HG03442 (cell line): ENCODE measurements around the gene ZSCAN26.
"Not testable (repeated sequence)": the region's sequence is repeated elsewhere in the genome, so short reads cannot be mapped to it uniquely, and the experiment has no call there.

Experiments used
- ATAC-seq: cut with Tn5 transposase; IDR thresholded peaks from one replicate; pipeline ENCODE4 v1.9.1; 2021; ENCODE audit warnings: mild to moderate bottlenecking, moderate library complexity; ENCODE audit not compliant: unreplicated experiment

Gene ZSCAN26

DNA sequence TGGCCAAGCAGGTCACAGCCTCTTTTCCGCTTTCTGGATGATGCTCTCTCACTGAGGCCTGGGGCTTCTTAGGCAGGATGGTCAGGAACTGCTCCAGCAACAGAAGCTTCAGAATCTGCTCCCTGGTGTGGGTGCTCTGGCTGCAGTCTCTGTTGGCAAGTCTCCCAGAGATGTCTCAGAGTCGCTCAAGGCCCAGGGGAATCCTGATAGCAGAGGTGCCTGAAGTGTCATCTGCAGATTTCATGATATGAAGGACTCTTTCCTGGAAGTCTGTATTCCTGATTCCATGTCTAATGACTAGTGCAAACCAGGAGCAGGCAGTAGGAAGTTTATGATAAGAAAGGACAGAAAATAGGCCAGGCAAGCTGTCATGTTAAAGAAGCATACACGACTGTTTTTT, 48.7 kb downstream of the ZSCAN26 start:
- ATAC-seq, result no peak

- not testable (repeated sequence) for ATAC-seq
These were observed 50.9 kb downstream of the ZSCAN26 start for GRCh38 chr6:28317866-28318265.

GRCh38 chr6:28322661-28323060, 55.7 kb downstream of the ZSCAN26 start:
- no peak for ATAC-seq

DNA sequence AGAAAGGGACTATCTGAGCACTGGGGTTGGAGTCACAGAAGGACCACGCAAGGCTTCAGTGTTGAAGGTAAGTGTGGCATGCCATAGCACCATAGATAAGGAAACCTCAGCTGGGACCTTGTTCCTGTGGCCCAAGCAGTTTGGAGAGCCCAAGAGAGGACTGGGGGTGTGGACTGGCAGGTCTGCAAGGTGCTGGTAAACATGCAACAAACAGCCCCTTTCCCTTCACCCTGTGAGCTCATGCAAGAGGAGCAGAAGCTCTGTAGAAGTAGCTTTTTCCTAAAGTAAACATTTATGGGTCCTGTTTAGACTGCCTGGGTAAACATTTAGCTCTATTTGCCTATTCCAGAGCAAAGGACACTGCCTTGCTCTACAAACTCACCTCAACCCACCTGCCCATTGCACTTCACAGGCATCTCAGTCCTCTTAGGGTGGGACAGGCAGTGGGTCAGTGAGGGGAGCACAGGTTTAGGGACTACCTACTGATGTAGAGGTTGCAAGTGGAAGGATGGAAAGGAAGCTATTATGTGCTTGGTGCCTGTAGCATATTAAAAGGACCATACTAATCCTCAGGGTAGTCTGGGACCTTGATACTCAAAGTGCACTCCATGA, 57.0 kb downstream of the ZSCAN26 start:
- ATAC-seq, result no peak

- ATAC-seq, result no peak
These were observed 59.5 kb downstream of the ZSCAN26 start for GRCh38 chr6:28326371-28326948.
